HFFc6 (cell line): ENCODE data around the gene TLCD3B. TPM values are rescaled to one million over a fixed set of nuclear protein-coding genes. Genes with fewer than 3 reads are reported as not detected.

ENCODE experiments used
- DNase-seq: peaks from one replicate; pipeline ENCODE4 v3.0.0-alpha.2; 2018
- H3K27ac Mint-ChIP-seq: 2 replicates; pipeline ENCODE4 v1.8.0; 2020; ENCODE audit warnings: mild to moderate bottlenecking, mixed read lengths
- H3K27me3 Mint-ChIP-seq: 2 replicates; pipeline ENCODE4 v1.8.0; 2021; ENCODE audit warnings: mild to moderate bottlenecking, moderate library complexity, mixed read lengths; ENCODE audit not compliant: insufficient read depth
- H3K36me3 Mint-ChIP-seq: 2 replicates; pipeline ENCODE4 v1.8.0; 2021; ENCODE audit warnings: low read depth, mixed read lengths
- H3K4me1 Mint-ChIP-seq: 2 replicates; pipeline ENCODE4 v1.8.0; 2020; ENCODE audit warnings: low read depth, mixed read lengths
- H3K4me3 Mint-ChIP-seq: 2 replicates; pipeline ENCODE4 v1.8.0; 2020; ENCODE audit warnings: mild to moderate bottlenecking, moderate library complexity, mixed read lengths
- H3K9me3 Mint-ChIP-seq: 2 replicates; pipeline ENCODE4 v1.8.0; 2020; ENCODE audit warnings: mild to moderate bottlenecking, mixed read lengths
- CTCF ChIP-seq: fragments of 200-600 bp; sonication (generic); IDR thresholded peaks from 2 replicates; pipeline ENCODE4 v1.5.0; 2021; ENCODE audit warnings: antibody characterized with exemption, mild to moderate bottlenecking
- total RNA-seq, 6 experiments: library from RNA; stranded (reverse); fragmentation: NEBNext Ultra II Directional; extraction: Animal tissue kit (Norgen Biotek cat#: 25700); gene quantifications; 2 replicates in 1 of 6; 3 replicates in 5 of 6; pipeline ENCODE4 v1.2.3, GENCODE V29; 2021

TLCD3B gene
- total RNA-seq, 6 experiments from 2014 or later: 0.28 to 0.39 (median 0.33) TPM; not detected in 2

GRCh38 chr16:30054451-30054850, 23.4 kb upstream of the TLCD3B start:
- H3K9me3 Mint-ChIP-seq: no peaks in the 10 kb centered on the region
- no peak for DNase-seq
- H3K27ac Mint-ChIP-seq: peak overlapping the region; percentile 81
- peaks cover 36% of the 10 kb centered on the region for H3K4me1 Mint-ChIP-seq
- peaks cover 2% of the 10 kb centered on the region for H3K27me3 Mint-ChIP-seq
- H3K36me3 Mint-ChIP-seq: peaks cover 9% of the 10 kb centered on the region; the same call in 1 of the 2 replicates
- peak overlapping the region; percentile 90 for H3K4me3 Mint-ChIP-seq
- TF ChIP-seq CTCF: no peak

GRCh38 chr16:30053376-30054015, 22.4 kb upstream of the TLCD3B start:
- Mint-ChIP-seq H3K27ac (peak overlapping the region; percentile 86), H3K36me3 (peaks cover 4% of the 10 kb centered on the region; the same call in 1 of the 2 replicates), H3K4me3 (peak overlapping the region; percentile 90), H3K27me3 (peaks cover 2% of the 10 kb centered on the region), H3K4me1 (peaks cover 36% of the 10 kb centered on the region), H3K9me3 (no peaks in the 10 kb centered on the region)
- peak; percentile 68 for DNase-seq
- TF ChIP-seq CTCF: no peak

DNA sequence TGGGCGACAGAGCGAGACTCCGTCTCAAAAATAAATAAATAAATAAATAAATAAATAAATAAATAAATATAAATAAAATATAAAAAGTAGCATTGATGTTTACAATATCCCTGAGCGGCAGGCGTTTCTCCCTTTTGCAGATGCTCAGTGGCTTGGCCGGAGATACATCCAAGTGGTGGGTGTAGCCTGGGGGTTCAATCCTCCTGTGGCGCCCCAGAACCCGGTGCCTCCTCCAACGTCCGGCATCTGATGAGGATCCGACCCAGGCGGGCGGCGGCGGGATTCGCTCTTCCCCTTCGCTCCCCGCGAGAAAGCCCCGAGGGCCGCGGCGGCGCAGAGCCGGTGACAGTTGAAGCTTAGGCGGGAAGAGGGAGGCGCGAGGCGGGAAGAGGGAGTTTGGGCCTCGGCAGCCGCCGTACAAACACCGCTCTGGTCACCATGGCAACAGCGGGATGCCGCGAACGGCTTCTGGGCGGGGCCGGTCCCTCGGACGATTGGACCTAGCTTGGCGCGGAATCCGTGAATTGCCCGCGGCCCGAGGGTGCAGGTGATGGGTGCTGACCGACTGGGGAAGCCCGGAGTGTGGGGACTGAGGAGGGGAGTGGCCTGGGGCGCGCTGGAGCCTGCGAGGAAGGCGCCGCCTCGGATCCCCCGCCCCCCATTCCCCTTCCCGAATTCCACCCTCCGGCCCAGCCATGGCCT, 21.8 kb upstream of the TLCD3B start:
- no peak for TF ChIP-seq CTCF
- Mint-ChIP-seq H3K36me3 (peaks cover 4% of the 10 kb centered on the region; the same call in 1 of the 2 replicates), H3K27me3 (peaks cover 2% of the 10 kb centered on the region), H3K4me1 (peaks cover 36% of the 10 kb centered on the region), H3K27ac (peak overlapping the region; percentile 86), H3K9me3 (no peaks in the 10 kb centered on the region), H3K4me3 (peak overlapping the region; percentile 90)
- peak; percentile 93 for DNase-seq

DNA sequence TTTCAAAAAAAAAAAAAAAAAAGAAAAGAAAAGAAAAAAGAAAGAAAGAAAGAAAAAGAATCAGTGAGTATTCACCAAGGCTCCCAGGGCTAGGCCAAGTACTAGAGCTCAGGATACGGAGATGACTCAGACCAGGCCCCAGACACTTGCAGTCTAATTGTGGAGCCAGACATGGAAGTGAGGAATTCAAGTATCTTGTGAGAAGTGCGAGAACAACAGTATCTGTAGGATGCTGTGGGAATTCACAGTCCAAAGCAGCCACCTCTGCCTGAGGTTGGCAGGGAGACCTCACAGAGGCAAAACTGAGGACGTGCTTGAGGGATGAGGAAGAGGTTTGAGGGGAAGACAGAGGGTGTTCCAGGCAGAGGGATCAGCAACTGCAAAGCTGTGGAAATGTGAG, 20.4 kb upstream of the TLCD3B start:
- peak; percentile 74 for DNase-seq
- peak overlapping the region; percentile 92 for H3K27ac Mint-ChIP-seq
- no peaks in the 10 kb centered on the region for H3K9me3 Mint-ChIP-seq
- peaks cover 4% of the 10 kb centered on the region; the same call in 1 of the 2 replicates for H3K36me3 Mint-ChIP-seq
- peaks cover 2% of the 10 kb centered on the region for H3K27me3 Mint-ChIP-seq
- TF ChIP-seq CTCF: no peak
- peak overlapping the region; percentile 81 for H3K4me3 Mint-ChIP-seq
- peaks cover 36% of the 10 kb centered on the region for H3K4me1 Mint-ChIP-seq

GRCh38 chr16:30049871-30050270, 18.8 kb upstream of the TLCD3B start:
- Mint-ChIP-seq H3K4me3 (no peak overlapping the region), H3K27me3 (peaks cover 2% of the 10 kb centered on the region), H3K36me3 (0 out of 2 replicates have a peak, but pooled peaks cover 4% of the 10 kb centered on the region), H3K9me3 (no peaks in the 10 kb centered on the region), H3K4me1 (peaks cover 30% of the 10 kb centered on the region), H3K27ac (no peak overlapping the region)
- DNase-seq: no peak
- no peak for TF ChIP-seq CTCF
